Peyer's patch (tissue), 4 donors: ENCODE measurements around the gene CLRN3.

ENCODE experiments used
- CTCF ChIP-seq, 6 experiments: fragments of 450-650 bp in 4 of 6; fragments of 200-600 bp in 2 of 6; sonication (generic) in 1 of 6; IDR thresholded peaks; one replicate each; pipeline ENCODE4 v1.5.1; 2017 to 2019; ENCODE audit warnings: antibody characterized with exemption in 6 of 6, mild to moderate bottlenecking in 3 of 6, moderate library complexity in 1 of 6
- POLR2A ChIP-seq, 2 donors: fragments of 450-650 bp; IDR thresholded peaks; one replicate each; pipeline ENCODE4 v1.5.1; 2017; ENCODE audit warnings: antibody characterized with exemption in 2 of 2, mild to moderate bottlenecking in 2 of 2, moderate library complexity in 2 of 2

GRCh38 chr10:127872871-127873600, 19.7 kb downstream of the CLRN3 start:
- TF ChIP-seq CTCF (IDR thresholded peaks at IDR 0.05), result peak in 4 of 6 experiments; percentile 30 to 87 (median 74)
- TF ChIP-seq POLR2A (IDR thresholded peaks at IDR 0.05), result no peak
